B cell (primary cell): ENCODE measurements around the gene MS4A1. TPM values are rescaled to one million over a fixed set of nuclear protein-coding genes. Genes with fewer than 3 reads are reported as not detected.

ENCODE experiments used
- ATAC-seq: fragments of 200-7000 bp; cut with Tn5 transposase; one replicate; pipeline ENCODE4 v1.10.0; 2021; ENCODE audit warnings: low read depth, mild to moderate bottlenecking, moderate number of reproducible peaks, moderate library complexity
- CTCF ChIA-PET: fragments of 350-600 bp; sonication (Branson Sonifier 250); formaldehyde crosslinking; loops from one replicate; lab custom pipeline; 2021; ENCODE audit warnings: antibody characterized with exemption, inconsistent platforms; lab: Charles Lee
- POLR2A ChIA-PET: fragments of 350-600 bp; sonication (Branson Sonifier 250); formaldehyde crosslinking; loops from one replicate; lab custom pipeline; 2021; ENCODE audit warnings: antibody characterized with exemption; lab: Charles Lee
- DNase-seq: peaks from one replicate; pipeline ENCODE4 v3.0.0; 2013
- H2AFZ ChIP-seq: 2 replicates; pipeline ENCODE4 v1.6.1; 2012; ENCODE audit warnings: mild to moderate bottlenecking, low read depth, low read length; ENCODE audit not compliant: insufficient read depth, poor library complexity, severe bottlenecking
- H3K27ac ChIP-seq, 2 donors: 1 replicate in 1 of 2; 2 replicates in 1 of 2; pipeline ENCODE4 v1.5.1; 2012 to 2013; ENCODE audit warnings: low read length in 2 of 2, mild to moderate bottlenecking in 2 of 2, moderate library complexity in 1 of 2
- H3K27me3 ChIP-seq, 4 experiments: fragments of 200-600 bp in 1 of 4; sonication (generic) in 1 of 4; replicated peaks in 1 of 4; 1 replicate in 2 of 4; 2 replicates in 2 of 4; pipeline versions ENCODE4 v1.6.1 to v1.7.0; 2013 to 2016; ENCODE audit warnings: low read length in 3 of 4, mild to moderate bottlenecking in 2 of 4, mixed read lengths in 1 of 4, moderate library complexity in 1 of 4; ENCODE audit not compliant: insufficient read depth in 4 of 4, control insufficient read depth in 3 of 4; ENCODE audit errors: control extremely low read depth in 1 of 4
- H3K36me3 ChIP-seq, 2 experiments: replicated peaks in 1 of 2; 1 replicate in 1 of 2; 2 replicates in 1 of 2; pipeline versions ENCODE4 v1.6.1 to v1.7.1; 2013; ENCODE audit warnings: low read length in 1 of 2; ENCODE audit not compliant: insufficient read depth in 2 of 2, control insufficient read depth in 1 of 2; ENCODE audit errors: control extremely low read depth in 1 of 2, extremely low read depth in 1 of 2
- H3K4me1 ChIP-seq, 2 donors: fragments of 200-600 bp in 1 of 2; sonication (generic) in 1 of 2; 1 replicate in 1 of 2; 2 replicates in 1 of 2; pipeline versions ENCODE4 v1.5.1 to v1.6.1; 2013 to 2017; ENCODE audit warnings: low read length in 2 of 2; ENCODE audit not compliant: control insufficient read depth in 2 of 2, insufficient read depth in 2 of 2
- H3K4me2 ChIP-seq: replicated peaks from 2 replicates; pipeline ENCODE3; 2012; ENCODE audit warnings: mild to moderate bottlenecking, low read depth, low read length; ENCODE audit not compliant: poor library complexity, severe bottlenecking
- H3K4me3 ChIP-seq, 5 experiments: fragments of 200-600 bp in 1 of 5; sonication (generic) in 1 of 5; 1 replicate in 3 of 5; 2 replicates in 2 of 5; pipeline versions ENCODE4 v1.5.1 to v1.7.0; 2011 to 2016; ENCODE audit warnings: low read length in 4 of 5, mild to moderate bottlenecking in 4 of 5, low read depth in 2 of 5, control low read depth in 1 of 5, moderate library complexity in 1 of 5; ENCODE audit not compliant: insufficient read depth in 1 of 5; ENCODE audit errors: control extremely low read depth in 1 of 5, extremely low read depth in 1 of 5
- H3K79me2 ChIP-seq: fragments of 200-600 bp; sonication (generic); one replicate; pipeline ENCODE4 v1.6.0; 2016; ENCODE audit warnings: low read length; ENCODE audit not compliant: control insufficient read depth, insufficient read depth
- H3K9ac ChIP-seq: fragments of 200-600 bp; sonication (generic); 2 replicates; pipeline ENCODE4 v1.6.1; 2017; ENCODE audit warnings: mild to moderate bottlenecking, low read length, moderate library complexity
- H3K9me3 ChIP-seq, 3 donors: one replicate each; pipeline versions ENCODE4 v1.6.1 to v1.7.1; 2013; ENCODE audit warnings: low read length in 2 of 3; ENCODE audit not compliant: control insufficient read depth in 2 of 3, insufficient read depth in 1 of 3; ENCODE audit errors: control extremely low read depth in 1 of 3
- H4K20me1 ChIP-seq: 2 replicates; pipeline ENCODE4 v1.6.0; 2012; ENCODE audit warnings: mild to moderate bottlenecking, low read length; ENCODE audit not compliant: insufficient read depth, control insufficient read depth, poor library complexity, severe bottlenecking
- H3K27ac Mint-ChIP-seq: one replicate; pipeline ENCODE4 v1.8.0; 2021; ENCODE audit warnings: mixed read lengths
- H3K27me3 Mint-ChIP-seq: one replicate; pipeline ENCODE4 v1.8.0; 2021; ENCODE audit warnings: mixed read lengths
- H3K4me1 Mint-ChIP-seq: one replicate; pipeline ENCODE4 v1.8.0; 2021; ENCODE audit warnings: mixed read lengths
- H3K4me3 Mint-ChIP-seq: one replicate; pipeline ENCODE4 v1.8.0; 2021; ENCODE audit warnings: mixed read lengths
- H3K9me3 Mint-ChIP-seq: one replicate; pipeline ENCODE4 v1.8.0; 2022; ENCODE audit warnings: mixed read lengths; ENCODE audit not compliant: insufficient read depth
- EZH2 ChIP-seq: IDR thresholded peaks from 2 replicates; pipeline ENCODE4 v1.6.1; 2012; ENCODE audit warnings: borderline replicate concordance, low read depth, mild to moderate bottlenecking, moderate library complexity, low read length; ENCODE audit not compliant: insufficient read depth, poor library complexity, severe bottlenecking
- WGBS: methylation state at CpG from one replicate; pipeline ENCODE4 v1.1.5; 2013; ENCODE audit warnings: missing lambda C conversion rate; ENCODE audit not compliant: insufficient coverage; 5-methylcytosine and 5-hydroxymethylcytosine counted together
- intact Hi-C: fragments of 100-400 bp; cut with micrococcal nuclease; formaldehyde crosslinking; loops from one replicate; pipeline ENCODE4 v1.10.0; 2022
- polyA plus RNA-seq: library from polyadenylated mRNA; depleted of rRNA; stranded (reverse); fragments of >200 nt; gene quantifications from 2 replicates; pipeline ENCODE4 v1.2.3, GENCODE V29; 2012
- total RNA-seq, 2 donors: library from RNA; stranded (reverse); fragments of 120-200 nt in 1 of 2; gene quantifications; 1 replicate in 1 of 2; 2 replicates in 1 of 2; pipeline versions ENCODE4 v1.2.3 to v1.2.4, GENCODE V29; 2013 to 2022
- TF ChIP-seq, protein P1 (sequence below): fragments of 200-600 bp; IDR thresholded peaks from one replicate; pipeline ENCODE4 v1.8.0; 2022; ENCODE audit warnings: antibody characterized with exemption, mild to moderate bottlenecking

Gene MS4A1
- total and polyA plus RNA-seq, 2 donors (not counting 1 experiment from before 2014, with no cell fraction given) = 1,202 to 5,160 TPM

DNA sequence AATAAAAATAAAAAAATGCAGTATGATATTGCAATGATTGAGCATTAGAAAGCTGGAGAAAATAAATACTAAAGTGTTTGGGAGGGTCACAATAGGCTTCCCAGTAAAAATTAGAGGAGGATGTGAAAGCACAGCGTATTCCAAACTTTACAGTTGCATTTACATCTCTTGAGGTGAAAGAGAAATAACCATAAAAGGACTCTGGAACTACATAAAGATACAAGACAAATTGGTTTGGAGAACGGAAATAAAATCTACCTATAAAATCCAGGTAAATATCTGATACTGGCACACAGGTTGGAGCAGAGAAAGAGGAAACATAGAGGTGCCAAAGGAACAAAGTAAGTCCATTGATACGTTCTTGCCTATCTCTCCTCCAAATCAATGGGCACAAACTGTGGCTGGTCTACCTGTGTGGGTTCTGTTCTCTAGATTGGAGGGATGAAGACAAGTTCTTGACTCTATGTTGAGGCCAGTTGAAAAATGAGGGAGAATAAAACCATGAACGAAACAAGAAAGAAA, 36.9 kb downstream of the MS4A1 start, which contains the start of gene MS4A12:
TSS of gene MS4A12 (plus strand) at position 291 of the 522 bp plus-strand sequence. CDS start 4,541 bp downstream, outside the sequence.
- H3K27ac ChIP-seq = no peak within 1 kb of the TSS
- no peak within 1 kb of the TSS for H2AFZ ChIP-seq
- ChIA-PET CTCF (interaction anchor here (1.2 kb wide), 1 partner anchor 229 kb away, joined by 3 read pairs; no protein-coding TSS in a partner anchor), POLR2A (no interaction called here)
- TF ChIP-seq, protein P1, sequence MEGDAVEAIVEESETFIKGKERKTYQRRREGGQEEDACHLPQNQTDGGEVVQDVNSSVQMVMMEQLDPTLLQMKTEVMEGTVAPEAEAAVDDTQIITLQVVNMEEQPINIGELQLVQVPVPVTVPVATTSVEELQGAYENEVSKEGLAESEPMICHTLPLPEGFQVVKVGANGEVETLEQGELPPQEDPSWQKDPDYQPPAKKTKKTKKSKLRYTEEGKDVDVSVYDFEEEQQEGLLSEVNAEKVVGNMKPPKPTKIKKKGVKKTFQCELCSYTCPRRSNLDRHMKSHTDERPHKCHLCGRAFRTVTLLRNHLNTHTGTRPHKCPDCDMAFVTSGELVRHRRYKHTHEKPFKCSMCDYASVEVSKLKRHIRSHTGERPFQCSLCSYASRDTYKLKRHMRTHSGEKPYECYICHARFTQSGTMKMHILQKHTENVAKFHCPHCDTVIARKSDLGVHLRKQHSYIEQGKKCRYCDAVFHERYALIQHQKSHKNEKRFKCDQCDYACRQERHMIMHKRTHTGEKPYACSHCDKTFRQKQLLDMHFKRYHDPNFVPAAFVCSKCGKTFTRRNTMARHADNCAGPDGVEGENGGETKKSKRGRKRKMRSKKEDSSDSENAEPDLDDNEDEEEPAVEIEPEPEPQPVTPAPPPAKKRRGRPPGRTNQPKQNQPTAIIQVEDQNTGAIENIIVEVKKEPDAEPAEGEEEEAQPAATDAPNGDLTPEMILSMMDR = no peak
- no peak for TF ChIP-seq EZH2
- intact Hi-C loops = no loop called here
- no peaks in the 10 kb centered on the region for H3K36me3 ChIP-seq
- Mint-ChIP-seq H3K27me3 (no peaks in the 10 kb centered on the region), H3K4me3 (no peak within 1 kb of the TSS), H3K27ac (no peak within 1 kb of the TSS), H3K9me3 (no peaks in the 10 kb centered on the region), H3K4me1 (peaks cover 4% of the 10 kb centered on the region)
- WGBS = 100% methylated on average over 2 of the region's 4 CpGs
- no peak for DNase-seq
- H3K4me2 ChIP-seq = no peak within 1 kb of the TSS
- H3K9me3 ChIP-seq = no peaks in the 10 kb centered on the region
- no peak within 1 kb of the TSS for H3K4me3 ChIP-seq
- ATAC-seq = no peak
- no peaks in the 10 kb centered on the region for H3K27me3 ChIP-seq
- peaks cover 5 to 11% of the 10 kb centered on the region in 2 donors for H3K4me1 ChIP-seq
- no peak within 1 kb of the TSS for H3K9ac ChIP-seq
- no peaks in the 10 kb centered on the region for H4K20me1 ChIP-seq
- no peaks in the 10 kb centered on the region for H3K79me2 ChIP-seq

DNA sequence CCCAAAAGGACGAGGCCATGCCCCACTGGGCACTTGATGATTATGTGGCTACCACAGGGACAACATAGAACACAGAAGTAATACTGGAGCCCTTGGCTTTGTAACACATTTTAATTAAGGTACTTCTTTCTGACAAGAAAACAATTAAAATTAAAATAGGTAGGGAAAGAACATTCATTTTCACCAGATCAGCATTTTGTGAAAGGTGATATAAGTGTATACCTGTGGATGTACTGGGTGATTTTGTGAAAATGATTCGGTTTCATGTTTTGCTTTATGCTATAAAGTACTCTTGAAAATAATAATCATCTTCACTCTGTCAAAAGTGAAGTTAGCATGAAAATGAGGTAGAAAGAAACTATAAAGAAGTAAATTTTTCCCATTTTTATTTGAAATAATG, 37.8 kb downstream of the MS4A1 start:
- Mint-ChIP-seq H3K4me3 (no peak overlapping the region), H3K4me1 (peaks cover 13% of the 10 kb centered on the region), H3K27ac (no peak overlapping the region), H3K27me3 (no peaks in the 10 kb centered on the region), H3K9me3 (no peaks in the 10 kb centered on the region)
- Histone ChIP-seq H3K4me1 (peaks cover 14 to 20% of the 10 kb centered on the region in 2 donors), H3K9ac (no peak overlapping the region), H2AFZ (no peak overlapping the region), H4K20me1 (no peaks in the 10 kb centered on the region), H3K27me3 (no peaks in the 10 kb centered on the region), H3K4me3 (no peak overlapping the region), H3K4me2 (no peak overlapping the region), H3K27ac (no peak overlapping the region), H3K36me3 (no peaks in the 10 kb centered on the region), H3K79me2 (no peaks in the 10 kb centered on the region), H3K9me3 (no peaks in the 10 kb centered on the region)
- ChIA-PET POLR2A (no interaction called here), CTCF (interaction anchor here (1.1 to 3.4 kb wide), 3 partner anchors 127 to 229 kb away, joined by 3 to 12 read pairs (median 3); no protein-coding TSS in a partner anchor)
- ATAC-seq (no peak), DNase-seq (no peak)
- intact Hi-C loops = no loop called here
- WGBS = no CpG with 5 or more reads among the region's 2 CpGs
- no peak for TF ChIP-seq EZH2
- TF ChIP-seq, protein P1 = no peak
